Activated T-cell treated with anti-CD3 and anti-CD28 coated beads, Interleukin-2, amount 50 U/mL, for 48 hours (primary cell): ENCODE data around the gene OBSCN.
A peak's percentile ranks its signal among the peaks of the same experiment; 100 is the strongest.

Source experiments
- DNase-seq, 2 experiments: peaks; one replicate each; pipeline ENCODE4 v3.0.0-alpha.2; 2020

The OBSCN gene

DNA sequence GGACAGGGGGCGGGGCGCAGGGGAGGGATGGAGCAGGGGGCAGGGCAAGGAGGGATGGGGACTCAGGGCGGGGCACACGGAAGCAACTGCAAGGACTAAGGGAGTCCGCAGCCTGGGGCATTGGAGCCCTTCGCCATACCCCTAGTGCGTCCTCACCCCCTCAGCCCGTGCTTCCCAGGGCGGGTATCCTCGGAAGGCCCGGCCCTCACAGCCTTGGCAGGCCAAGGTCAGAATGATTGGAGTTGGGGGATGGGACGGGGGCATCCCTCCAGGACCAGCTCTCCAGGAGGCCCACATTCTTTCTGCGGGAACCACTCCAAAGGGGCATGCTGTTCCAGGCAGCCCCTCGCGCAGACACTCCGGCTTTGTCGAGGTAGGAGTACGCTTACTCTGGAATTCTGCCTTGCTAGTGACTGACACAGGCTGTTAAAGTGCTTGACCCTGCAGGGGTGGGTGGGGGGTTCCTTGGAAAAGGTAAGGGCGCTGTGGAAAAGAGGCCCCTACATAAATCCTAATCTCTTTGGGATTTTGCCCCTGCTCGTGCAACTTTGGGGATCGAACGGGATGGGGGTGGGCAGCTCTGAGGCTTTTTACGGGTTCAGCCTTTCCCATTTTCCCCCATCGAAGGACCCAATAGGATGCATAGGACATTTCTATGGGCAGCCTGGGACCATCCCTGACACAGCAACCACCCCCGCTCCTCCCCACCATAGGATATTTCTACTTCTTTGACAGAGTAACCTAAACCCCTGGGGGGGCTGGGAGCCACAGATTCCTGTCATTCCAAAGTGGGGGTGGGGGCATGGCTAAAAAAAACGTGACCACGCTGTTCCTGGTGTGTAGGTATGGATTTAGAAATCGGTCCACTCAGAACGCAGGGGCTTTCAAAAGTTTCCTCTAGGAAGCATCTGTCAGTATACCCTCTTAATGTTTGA, 199.5 kb downstream of the OBSCN start:
- DNase-seq, result no peak

DNA sequence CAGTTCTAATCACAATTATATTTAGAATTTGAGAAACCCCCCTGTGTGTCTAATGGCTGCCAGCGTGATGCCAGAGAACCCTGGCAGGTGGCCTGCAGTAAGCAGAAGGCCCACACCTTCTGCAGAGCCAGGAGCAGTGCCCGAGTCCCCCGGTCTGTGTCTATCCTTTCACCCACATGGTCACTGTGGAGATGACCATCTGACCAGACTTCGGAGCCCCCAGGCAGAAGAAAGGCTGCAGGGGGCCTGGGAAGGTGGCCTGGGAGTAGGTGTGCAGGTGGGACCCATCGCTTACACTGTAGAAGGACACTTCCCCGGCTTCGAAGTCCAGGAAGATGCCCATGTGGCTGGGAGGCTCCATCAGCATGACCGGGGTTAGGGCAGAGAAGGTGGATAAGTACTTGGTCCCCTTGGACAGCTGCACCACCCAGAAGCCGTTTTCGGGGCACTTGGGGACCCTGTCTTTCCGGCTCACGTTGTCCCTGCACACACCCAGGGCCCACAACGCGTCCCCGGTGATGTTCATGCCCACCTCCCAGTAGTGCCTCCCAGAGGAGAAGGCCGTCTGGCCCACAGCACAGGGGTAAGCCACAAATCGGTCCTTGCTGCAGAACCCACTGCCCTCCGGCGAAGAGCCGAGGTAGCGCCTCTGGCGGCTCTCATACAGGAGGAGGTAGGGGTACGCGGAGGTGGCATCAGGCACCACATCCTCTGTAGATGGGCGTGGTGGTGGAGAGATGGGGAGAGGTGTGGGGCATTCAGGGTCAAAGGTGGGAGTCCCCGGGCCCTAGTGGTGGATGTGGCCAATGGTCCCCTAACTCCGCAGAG, 200.4 kb downstream of the OBSCN start:
- peak; percentile 17 to 18 for DNase-seq

- DNase-seq, result peak; percentile 11 to 14
Observed at GRCh38 chr1:228408869-228409805, 201.3 kb downstream of the OBSCN start.

- no peak for DNase-seq
Observed at GRCh38 chr1:228410015-228410414, 202.2 kb downstream of the OBSCN start.

- no peak for DNase-seq
Observed at GRCh38 chr1:228410671-228411070, 202.8 kb downstream of the OBSCN start.

GRCh38 chr1:228411121-228411520, 203.3 kb downstream of the OBSCN start:
- no peak for DNase-seq

GRCh38 chr1:228411548-228412430, 203.9 kb downstream of the OBSCN start:
- DNase-seq, result no peak

DNA sequence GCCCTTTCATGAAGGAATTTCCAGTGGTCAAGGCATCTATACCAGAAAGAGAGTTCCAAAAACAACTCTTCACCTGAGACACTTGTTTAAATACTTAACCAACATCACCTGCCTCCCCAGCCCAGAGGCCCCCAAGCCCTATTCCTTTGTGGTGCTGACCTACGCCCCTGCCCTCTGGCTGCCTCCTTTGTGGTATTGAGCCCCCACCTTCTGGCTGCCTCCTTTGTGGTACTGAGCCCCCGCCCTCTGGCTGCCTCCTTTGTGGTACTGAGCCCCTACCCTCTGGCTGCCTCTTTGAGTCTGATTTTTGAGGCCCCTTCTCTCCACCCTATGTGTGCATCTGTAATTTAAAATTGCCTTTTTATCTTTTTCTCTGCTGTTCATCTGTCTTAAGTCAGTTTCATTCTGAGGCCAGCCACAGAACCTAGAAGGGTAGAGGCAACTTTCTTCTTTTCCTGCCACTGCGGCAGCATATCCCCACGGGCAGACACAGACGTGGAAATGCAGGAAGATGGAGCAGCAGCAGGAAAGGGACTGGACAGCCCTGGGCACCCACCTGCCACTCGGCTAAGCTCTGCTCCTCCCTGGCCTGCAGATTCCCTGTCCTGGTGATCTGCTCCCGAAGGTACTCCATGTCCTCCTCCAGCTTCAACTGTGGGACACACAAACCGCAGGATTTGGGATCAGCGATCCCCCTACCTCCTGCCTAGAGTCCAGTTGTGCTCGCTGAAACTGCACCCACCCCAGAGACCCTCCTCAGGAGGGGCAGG, 205.6 kb downstream of the OBSCN start:
- no peak for DNase-seq

DNA sequence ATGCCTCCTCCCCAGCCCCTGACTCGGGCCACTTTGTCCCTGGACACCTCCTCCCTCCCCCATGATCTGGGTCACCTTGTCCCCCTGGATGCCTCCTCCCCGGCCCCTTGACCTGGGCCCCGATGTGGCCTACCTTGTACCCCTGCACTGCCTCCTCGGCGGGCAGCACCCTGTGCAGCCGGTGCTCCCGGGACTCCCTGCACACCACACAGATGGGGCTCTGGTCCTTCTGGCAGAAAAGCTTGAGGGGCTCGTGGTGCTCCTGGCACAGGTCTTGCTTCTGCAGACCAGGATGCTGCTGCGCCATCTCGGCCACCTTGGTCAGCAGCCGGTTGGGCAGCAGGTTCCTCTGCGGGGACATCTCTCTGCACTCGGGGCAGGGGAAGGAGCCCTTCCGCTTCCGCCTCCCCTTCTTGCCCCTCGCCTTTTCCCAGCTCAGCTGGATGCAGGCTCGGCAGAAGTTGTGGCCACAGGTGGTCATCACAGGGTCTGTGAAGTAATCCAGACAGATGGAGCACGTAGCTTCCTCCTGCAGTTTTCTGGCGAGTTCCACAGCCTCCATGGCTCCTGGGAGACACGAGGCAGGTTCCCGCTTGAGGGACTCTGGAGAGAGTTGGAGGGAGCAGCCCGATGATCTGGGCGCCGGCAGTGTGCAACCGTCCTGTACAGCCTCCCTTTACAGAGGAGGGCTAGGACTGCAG, 206.8 kb downstream of the OBSCN start:
- DNase-seq, result no peak

GRCh38 chr1:228415221-228415620, 207.4 kb downstream of the OBSCN start:
- no peak for DNase-seq

- no peak for DNase-seq
Observed at GRCh38 chr1:228415853-228416216, 208.0 kb downstream of the OBSCN start.

DNA sequence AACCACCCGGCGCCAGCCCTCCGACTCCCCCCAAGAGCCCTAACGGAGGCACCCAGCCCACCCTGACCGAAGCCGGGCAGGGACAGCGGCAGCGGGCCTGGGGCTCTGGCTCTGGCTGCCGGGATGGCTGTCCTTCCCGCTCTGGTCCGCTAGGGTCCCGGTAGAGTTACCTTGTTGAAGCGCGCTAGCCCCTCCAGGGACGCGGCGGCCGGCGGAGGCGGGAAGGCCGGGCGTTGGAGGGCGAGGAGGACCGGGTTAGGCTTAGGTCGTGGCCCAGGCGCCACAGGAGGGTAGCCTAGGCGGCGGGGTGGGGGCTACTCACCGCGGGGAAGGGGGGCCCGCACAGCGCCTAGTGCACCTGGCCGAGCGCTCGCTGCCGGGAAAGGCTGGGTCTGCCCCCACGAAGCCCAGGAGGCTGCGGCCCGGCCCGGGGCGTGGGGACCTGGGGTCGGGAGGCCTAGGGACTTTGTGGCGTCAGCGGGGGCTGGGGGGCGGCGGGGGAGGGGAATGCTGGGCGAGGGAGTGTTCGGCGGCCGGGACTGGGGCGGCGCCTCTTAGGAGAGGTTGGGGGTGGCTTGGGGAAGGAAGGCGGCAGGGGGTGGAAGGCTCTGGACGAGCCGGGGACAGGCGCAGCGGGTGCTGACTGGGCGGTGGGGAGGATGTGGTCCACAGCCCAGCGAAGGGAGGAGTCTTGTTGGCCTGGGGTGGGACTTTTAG, 208.5 kb downstream of the OBSCN start, which contains the start of gene TRIM17:
TSS of gene TRIM17 (minus strand) at position 645 of the 717 bp plus-strand sequence. CDS start 1,789 bp downstream, outside the sequence.
- DNase-seq, result peak; percentile 56 to 66

DNA sequence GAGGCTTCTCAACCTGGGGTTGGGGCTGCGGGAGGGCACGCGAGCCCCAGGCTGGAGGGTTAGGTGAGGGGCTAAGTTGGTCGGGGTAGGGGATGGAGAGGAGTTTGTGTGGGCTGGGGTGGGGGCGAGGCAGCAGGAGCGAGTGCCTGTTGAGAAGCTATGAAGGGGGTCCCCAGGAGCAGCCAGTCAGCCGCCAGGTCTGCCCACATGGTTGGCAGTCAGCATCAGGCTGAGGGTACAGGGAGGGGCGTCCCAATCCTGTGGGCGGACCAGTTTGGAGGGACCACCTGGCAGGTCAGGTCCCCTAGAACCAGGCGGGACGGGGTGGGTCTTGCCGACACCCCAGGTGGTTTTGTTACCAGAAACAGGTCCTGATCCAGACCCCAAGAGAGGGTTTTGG, 209.2 kb downstream of the OBSCN start:
- no peak for DNase-seq

DNA sequence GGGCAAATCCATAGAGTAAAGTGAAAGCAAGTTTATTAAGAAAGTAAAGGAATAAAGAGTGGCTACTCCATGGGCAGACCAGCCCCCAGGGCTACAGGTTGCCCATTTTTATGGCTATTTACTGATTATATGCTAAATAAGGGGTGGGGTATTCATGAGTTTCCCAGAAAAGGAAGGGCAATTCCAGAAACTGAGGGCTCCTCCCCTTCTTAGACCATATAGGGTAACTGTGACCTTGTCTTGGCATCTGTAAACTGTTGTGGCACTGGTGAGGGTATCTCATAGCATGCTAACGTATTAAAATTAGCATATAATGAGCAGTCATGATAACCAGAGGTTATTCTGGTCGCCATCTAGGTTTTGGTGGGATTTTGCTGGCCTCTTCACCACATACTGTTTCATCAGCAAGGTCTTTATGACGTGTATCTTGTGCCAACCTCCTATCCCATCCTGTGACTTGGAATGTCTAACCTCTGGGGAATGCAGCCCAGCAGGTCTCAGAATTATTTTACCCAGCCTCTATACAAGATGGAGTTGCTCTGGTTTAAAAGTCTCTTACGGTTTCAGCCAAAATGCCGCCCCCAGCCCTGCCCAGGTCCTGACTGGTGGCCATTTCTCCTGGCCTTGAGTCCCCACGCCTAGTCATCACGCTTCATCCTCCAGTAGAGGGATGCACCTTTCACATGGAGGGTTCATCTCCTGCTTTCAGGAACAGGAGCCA, 209.8 kb downstream of the OBSCN start:
- no peak for DNase-seq

- no peak for DNase-seq
Observed at GRCh38 chr1:228420968-228421826, 213.4 kb downstream of the OBSCN start.

- no peak for DNase-seq
Observed at GRCh38 chr1:228423404-228424053, 215.7 kb downstream of the OBSCN start.
